Left colon (tissue), 2 donors: Measurements from ENCODE around the gene ASH1L. TPM values are rescaled to one million over a fixed set of nuclear protein-coding genes. Genes with fewer than 3 reads are reported as not detected.
"Not testable (repeated sequence)": the region's sequence is repeated elsewhere in the genome, so short reads cannot be mapped to it uniquely, and the experiment has no call there.

Experiments used
- ATAC-seq: fragments of 200-7000 bp; cut with Tn5 transposase; one replicate; pipeline ENCODE4 v1.9.1; 2020; ENCODE audit warnings: mild to moderate bottlenecking, moderate library complexity
- DNase-seq, 2 donors: peaks; one replicate each; pipeline ENCODE4 v3.0.0-alpha.2; 2020
- intact Hi-C, 2 donors: fragments of 100-400 bp; cut with DNase I in 1 of 2; cut with micrococcal nuclease in 1 of 2; formaldehyde crosslinking; loops; one replicate each; pipeline versions ENCODE4 v1.11.2 to v1.14.0; 2022; cut with DNase I, micrococcal nuclease
- total RNA-seq, 2 donors: library from RNA; stranded (reverse); fragmentation: NEBNext Ultra II Directional; extraction: Animal tissue kit (Norgen Biotek cat#: 25700); gene quantifications; one replicate each; pipeline ENCODE4 v1.2.1, GENCODE V29; 2021
- donor health status: DM: no; HTN: no; CAD: no.
- donor health status: DM: yes; HTN: yes; CAD: no.

The ASH1L gene
- total RNA-seq, 2 donors from 2014 or later = 50.4 to 53.9 TPM

- intact Hi-C loops = no loop called here
- ATAC-seq = no peak
- no peak for DNase-seq
Measured at GRCh38 chr1:155466996-155467395, 95.6 kb downstream of the ASH1L start.

GRCh38 chr1:155466617-155466972 lies 96.0 kb downstream of the ASH1L start:
- intact Hi-C loops = no loop called here
- DNase-seq = no peak
- no peak for ATAC-seq

DNA sequence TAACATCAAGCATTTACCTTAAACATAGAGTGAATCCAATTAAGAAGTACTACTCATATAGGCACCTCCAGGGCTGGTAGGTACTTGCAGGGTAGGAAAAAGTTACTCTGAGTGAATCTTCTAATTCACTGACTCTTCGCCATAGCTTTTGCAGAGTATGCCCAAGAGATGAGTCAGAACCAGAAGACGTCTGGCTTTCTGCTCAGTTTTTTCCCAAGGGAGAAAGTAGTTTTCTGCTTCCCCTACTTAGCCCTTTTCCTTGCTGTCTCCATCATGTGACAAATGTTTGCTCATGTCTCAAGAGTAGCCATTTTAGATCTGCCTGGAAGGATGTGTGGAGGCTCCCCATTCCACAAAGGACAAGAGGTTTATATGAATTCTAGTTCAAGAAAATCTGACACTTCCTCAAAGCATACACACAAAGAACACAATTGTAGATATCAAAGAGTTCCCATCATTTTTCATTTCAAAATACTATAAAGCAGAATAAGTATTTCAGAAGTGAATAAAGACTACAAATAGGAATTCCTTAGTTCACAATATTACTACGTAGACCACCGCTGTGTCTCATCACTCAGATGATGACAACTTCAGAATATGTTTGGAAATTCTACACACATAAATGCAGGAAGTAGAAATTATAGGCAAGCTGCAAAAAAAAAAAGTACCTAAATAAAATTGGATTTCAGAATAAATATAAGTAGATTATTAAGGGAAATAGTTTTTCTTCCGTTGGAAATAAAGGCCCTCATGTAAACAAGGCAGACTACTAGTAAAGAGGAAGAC lies 98.5 kb downstream of the ASH1L start:
- no peak for DNase-seq
- intact Hi-C loops = no loop called here
- no peak for ATAC-seq

- intact Hi-C loops = no loop called here
- no peak for DNase-seq
- no peak for ATAC-seq
Measured at GRCh38 chr1:155458111-155458510, 104.5 kb downstream of the ASH1L start.

- intact Hi-C loops = no loop called here
- DNase-seq (no peak), ATAC-seq (no peak)
Measured at GRCh38 chr1:155457266-155457665, 105.3 kb downstream of the ASH1L start.

DNA sequence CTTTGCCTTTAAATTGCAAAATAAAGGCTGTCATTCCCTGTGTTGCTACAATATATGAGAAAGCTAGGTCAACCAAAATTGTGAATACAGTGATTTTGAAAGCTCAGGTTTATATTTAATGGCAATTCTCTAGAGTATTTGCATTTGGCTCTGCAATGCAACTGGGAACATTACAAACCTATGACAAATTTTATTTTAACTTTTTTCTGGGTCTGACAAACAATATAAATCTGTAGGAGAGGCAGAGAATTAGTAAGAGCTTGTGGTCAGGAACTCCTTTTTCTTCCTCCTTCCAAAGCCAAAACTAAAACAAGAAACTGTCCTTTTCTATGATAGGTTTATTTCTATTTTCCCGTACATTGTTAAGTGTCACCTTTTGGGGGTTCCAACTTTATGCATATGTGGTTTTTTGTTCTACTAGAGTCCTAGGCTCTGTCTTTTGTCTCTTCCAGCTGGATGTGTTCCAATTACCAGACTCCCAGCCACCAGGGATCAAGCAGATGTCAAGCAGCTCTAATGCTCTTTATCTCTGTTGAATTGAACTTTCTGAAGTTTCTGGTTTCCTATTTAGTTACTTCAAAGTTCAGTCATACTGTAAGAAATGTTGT lies 106.9 kb downstream of the ASH1L start:
- ATAC-seq = no peak
- DNase-seq = no peak
- intact Hi-C loops = no loop called here

DNA sequence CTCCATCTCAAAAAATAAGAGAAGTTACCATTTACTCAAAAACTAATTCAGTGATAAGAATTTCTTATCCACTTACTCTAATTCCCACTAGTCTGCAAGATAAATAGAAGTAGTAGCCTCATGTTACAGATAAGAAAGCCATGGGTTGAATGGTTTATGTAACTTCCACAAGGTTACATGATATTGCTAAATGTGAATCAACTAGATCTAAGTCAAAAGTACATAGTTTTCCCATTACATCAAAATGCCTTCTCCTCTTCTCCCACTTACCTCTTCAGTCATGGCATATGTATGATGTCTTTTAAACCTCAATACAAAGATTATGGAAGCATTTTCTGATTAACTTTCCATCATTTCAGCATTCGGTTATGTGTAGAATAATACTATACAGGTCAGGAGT lies 108.5 kb downstream of the ASH1L start:
- intact Hi-C loops = no loop called here
- DNase-seq (no peak), ATAC-seq (no peak)

GRCh38 chr1:155453141-155453540 lies 109.5 kb downstream of the ASH1L start:
- DNase-seq (no peak), ATAC-seq (no peak)
- intact Hi-C loops = no loop called here

- DNase-seq (no peak), ATAC-seq (no peak)
- intact Hi-C loops = no loop called here
Measured at GRCh38 chr1:155451199-155451598, 111.4 kb downstream of the ASH1L start.

GRCh38 chr1:155442431-155442830 lies 120.2 kb downstream of the ASH1L start:
- intact Hi-C loops, ATAC-seq: not testable (repeated sequence)

GRCh38 chr1:155437405-155437804 lies 125.2 kb downstream of the ASH1L start:
- no peak for DNase-seq
- ATAC-seq = no peak
- intact Hi-C loops = no loop called here

More at GRCh38 chr1:155442431-155442830, 120.2 kb downstream of the ASH1L start:
- not testable (repeated sequence) for DNase-seq

- ATAC-seq, DNase-seq, intact Hi-C loops: not testable (repeated sequence)
Measured at GRCh38 chr1:155433831-155434389, 128.7 kb downstream of the ASH1L start.

DNA sequence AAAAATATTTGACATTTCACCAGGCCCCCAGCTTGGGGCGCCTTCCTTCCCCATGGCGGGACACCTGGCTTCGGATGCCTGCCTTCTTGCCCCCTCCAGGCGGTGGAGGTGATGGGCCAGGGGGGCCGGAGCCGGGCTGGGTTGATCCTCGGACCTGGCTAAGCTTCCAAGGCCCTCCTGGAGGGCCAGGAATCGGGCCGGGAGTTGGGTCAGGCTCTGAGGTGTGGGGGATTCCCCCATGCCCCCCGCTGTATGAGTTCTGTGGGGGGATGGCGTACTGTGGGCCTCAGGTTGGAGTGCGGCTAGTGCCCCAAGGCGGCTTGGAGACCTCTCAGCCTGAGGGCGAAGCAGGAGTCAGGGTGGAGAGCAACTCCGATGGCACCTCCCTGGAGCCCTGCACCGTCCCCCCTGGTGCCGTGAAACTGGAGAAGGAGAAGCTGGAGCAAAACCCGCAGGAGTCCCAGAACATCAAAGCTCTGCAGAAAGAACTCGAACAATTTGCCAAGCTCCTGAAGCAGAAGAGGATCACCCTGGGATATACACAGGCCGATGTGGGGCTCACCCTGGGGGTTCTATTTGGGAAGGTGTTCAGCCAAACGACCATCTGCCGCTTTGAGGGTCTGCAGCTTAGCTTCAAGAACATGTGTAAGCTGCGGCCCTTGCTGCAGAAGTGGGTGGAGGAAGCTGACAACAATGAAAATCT lies 129.3 kb downstream of the ASH1L start:
- intact Hi-C loops, ATAC-seq: not testable (repeated sequence)

GRCh38 chr1:155424091-155424490 lies 138.5 kb downstream of the ASH1L start:
- ATAC-seq (no peak), DNase-seq (no peak)
- intact Hi-C loops = no loop called here

More for the DNA sequence above, 129.3 kb downstream of the ASH1L start:
- DNase-seq = not testable (repeated sequence)

DNA sequence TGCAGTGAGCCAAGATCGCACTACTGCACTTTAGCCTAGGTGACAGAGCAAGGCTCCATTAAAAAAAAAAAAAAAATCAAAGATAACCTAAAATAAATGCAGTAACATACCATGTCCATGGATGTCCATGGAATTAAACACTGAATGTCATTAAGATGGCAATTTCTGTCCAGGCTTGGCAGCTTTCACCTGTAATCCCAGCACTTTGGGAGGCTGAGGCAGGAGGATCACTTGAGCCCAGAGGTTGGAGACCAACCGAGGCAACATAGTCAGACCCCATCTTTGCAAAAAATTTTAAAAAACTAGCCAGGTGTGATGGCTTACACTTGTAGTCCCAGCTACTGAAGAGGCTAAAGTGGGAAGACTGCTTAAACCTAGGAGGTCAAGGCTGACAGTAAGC lies 141.8 kb downstream of the ASH1L start:
- intact Hi-C loops = no loop called here
- DNase-seq (no peak), ATAC-seq (no peak)

DNA sequence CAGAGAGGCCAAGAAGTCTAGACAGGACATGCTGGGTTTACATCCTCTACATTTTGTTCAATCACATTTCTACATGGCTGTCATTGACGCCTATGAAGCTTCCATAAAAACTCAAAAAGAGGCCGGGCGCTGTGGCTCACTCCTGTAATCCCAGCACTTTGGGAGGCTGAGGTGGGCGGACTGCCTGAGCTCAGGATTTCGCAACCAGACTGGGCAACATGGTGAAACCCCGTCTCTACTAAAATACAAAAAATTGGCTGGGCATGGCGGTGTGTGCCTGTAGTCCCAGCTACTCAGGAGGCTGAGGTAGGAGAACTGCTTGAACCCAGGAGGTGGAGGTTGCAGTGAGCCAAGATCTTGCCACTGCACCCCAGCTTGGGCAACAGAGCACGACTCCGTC lies 150.8 kb downstream of the ASH1L start:
- intact Hi-C loops, ATAC-seq: not testable (repeated sequence)

DNA sequence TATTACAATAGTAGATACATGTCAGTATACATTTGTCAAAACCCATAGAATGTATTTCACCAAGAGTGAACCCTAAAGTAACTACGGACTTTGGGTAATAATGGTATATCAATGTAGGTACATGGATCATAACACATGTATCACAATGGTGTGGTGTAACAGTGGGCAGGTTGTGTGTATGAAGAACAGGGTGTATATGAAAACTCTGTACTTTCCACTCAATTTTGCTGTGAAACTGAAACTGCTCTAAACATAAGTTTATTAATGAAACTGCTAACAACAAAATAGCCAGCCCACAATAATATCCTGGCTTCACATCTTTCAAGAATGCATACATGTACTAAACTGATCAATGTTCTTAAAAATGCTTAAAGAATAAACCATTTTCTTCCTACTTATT lies 151.7 kb downstream of the ASH1L start:
- intact Hi-C loops = no loop called here
- ATAC-seq (no peak), DNase-seq (no peak)

More for the DNA sequence above, 150.8 kb downstream of the ASH1L start:
- DNase-seq = not testable (repeated sequence)

- peak; percentile 97 for ATAC-seq
- peak; percentile 50 to 51 for DNase-seq
- intact Hi-C loops = no loop called here
Measured at GRCh38 chr1:155396874-155397476, 165.6 kb downstream of the ASH1L start.

DNA sequence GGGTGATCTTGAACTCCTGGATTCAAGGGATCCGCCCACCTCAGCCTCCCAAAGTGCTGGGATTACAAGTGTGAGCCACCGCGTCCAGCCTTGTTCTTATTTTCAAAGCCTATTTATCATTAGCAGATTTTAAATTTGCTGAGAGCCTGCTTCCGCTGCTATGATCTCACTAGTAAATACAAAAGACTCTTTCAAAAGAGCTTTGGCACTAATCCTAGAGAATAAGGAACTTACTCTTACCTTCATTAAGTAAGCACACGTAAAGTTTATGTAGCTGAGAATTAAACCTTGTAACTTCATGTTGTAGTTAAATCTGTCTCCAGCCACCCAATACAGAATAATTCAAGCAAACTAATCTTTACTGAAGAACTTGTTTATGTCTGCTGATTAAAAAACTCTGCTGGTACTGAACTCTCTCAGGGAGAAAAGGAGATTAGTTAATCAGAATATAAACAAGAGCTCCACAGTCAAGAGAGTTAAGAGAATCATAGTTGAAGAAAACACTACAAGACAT lies 169.6 kb downstream of the ASH1L start:
- DNase-seq (no peak), ATAC-seq (peak; percentile 56)
- intact Hi-C loops = no loop called here
